ENCODE results near the gene BAZ2A. TPM values are rescaled to one million over a fixed set of nuclear protein-coding genes. Genes with fewer than 3 reads are reported as not detected.

BAZ2A gene
- total RNA-seq, 1 donor, result 53.4 TPM

- TF ChIP-seq CTCF (IDR thresholded peaks at IDR 0.05; ENCODE audit: insufficient read depth, low read length), result no peak
- peak overlapping the region; percentile 99 for H3K4me3 ChIP-seq (ENCODE audit: low read depth, low read length)
- no peak for DNase-seq (ENCODE audit: low read depth)
These were observed 15.1 kb upstream of the BAZ2A start for GRCh38 chr12:56645201-56645716.

- no peak for TF ChIP-seq CTCF (IDR thresholded peaks at IDR 0.05; ENCODE audit: insufficient read depth, low read length)
- H3K4me3 ChIP-seq (ENCODE audit: low read depth, low read length), result peak overlapping the region; percentile 99
- peak; percentile 34 for DNase-seq (ENCODE audit: low read depth)
These were observed 14.5 kb upstream of the BAZ2A start for GRCh38 chr12:56644654-56645053.

GRCh38 chr12:56641219-56641618 is 11.1 kb upstream of the BAZ2A start:
- TF ChIP-seq CTCF (IDR thresholded peaks at IDR 0.05; ENCODE audit: insufficient read depth, low read length), result no peak
- no peak overlapping the region for H3K4me3 ChIP-seq (ENCODE audit: low read depth, low read length)
- no peak for DNase-seq (ENCODE audit: low read depth)

GRCh38 chr12:56637621-56638020 is 7.5 kb upstream of the BAZ2A start:
- no peak for TF ChIP-seq CTCF (IDR thresholded peaks at IDR 0.05; ENCODE audit: insufficient read depth, low read length)
- DNase-seq (ENCODE audit: low read depth), result no peak
- H3K4me3 ChIP-seq (ENCODE audit: low read depth, low read length), result no peak overlapping the region

- H3K4me3 ChIP-seq (ENCODE audit: low read depth, low read length), result peak overlapping the region; percentile 92
- DNase-seq (ENCODE audit: low read depth), result peak; percentile 100
- TF ChIP-seq CTCF (IDR thresholded peaks at IDR 0.05; ENCODE audit: insufficient read depth, low read length), result peak; percentile 73
These were observed 6.8 kb upstream of the BAZ2A start for GRCh38 chr12:56636675-56637540.

GRCh38 chr12:56635806-56636674 is 5.9 kb upstream of the BAZ2A start:
- peak overlapping the region; percentile 92 for H3K4me3 ChIP-seq (ENCODE audit: low read depth, low read length)
- peak; percentile 84 for DNase-seq (ENCODE audit: low read depth)
- no peak for TF ChIP-seq CTCF (IDR thresholded peaks at IDR 0.05; ENCODE audit: insufficient read depth, low read length)

Data from fibroblast of the aortic adventitia (primary cell).